Tibial nerve (tissue), 3 donors: ENCODE data around the gene CNTF.

Experiments used
- CTCF ChIP-seq, 5 experiments: fragments of 200-600 bp in 3 of 5; fragments of 450-650 bp in 2 of 5; sonication (generic) in 3 of 5; IDR thresholded peaks; one replicate each; pipeline ENCODE4 v1.5.1; 2016 to 2019; ENCODE audit warnings: antibody characterized with exemption in 5 of 5, mild to moderate bottlenecking in 3 of 5, moderate library complexity in 2 of 5
- POLR2A ChIP-seq, 2 donors: fragments of 450-650 bp; IDR thresholded peaks; one replicate each; pipeline ENCODE4 v1.6.1; 2017; ENCODE audit warnings: antibody characterized with exemption in 2 of 2, mild to moderate bottlenecking in 2 of 2, moderate library complexity in 2 of 2

DNA sequence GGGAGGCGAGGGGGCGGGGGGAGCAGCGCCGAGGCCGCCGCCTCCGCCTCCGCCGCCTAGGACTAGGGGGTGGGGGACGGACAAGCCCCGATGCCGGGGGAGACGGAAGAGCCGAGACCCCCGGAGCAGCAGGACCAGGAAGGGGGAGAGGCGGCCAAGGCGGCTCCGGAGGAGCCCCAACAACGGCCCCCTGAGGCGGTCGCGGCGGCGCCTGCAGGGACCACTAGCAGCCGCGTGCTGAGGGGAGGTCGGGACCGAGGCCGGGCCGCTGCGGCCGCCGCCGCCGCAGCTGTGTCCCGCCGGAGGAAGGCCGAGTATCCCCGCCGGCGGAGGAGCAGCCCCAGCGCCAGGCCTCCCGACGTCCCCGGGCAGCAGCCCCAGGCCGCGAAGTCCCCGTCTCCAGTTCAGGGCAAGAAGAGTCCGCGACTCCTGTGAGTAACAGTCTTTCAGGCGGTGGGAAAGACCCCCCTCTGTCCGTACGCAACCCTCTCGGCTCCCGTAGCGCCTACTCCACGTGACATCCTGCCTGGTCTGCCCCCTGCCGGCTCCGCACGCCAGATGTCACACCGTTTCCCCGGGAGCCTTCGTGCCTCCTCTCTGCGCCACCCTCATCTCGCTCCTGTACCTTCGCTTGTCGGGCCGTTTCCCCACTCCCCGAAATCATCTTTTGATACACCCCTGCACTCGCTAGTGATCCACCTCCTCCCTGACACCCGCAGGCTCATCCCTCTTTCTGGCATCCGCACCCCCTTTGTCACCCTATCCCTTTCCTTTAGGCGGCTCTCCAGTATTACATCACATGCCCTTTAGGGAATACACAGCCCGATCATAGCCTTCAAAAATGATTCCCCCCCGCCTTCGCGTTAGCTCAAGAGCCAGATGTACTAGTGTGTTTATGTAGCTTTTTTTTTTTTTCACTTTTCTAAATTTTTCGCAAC, 43.0 kb upstream of the CNTF start:
- TF ChIP-seq CTCF (IDR thresholded peaks at IDR 0.05) (peak; percentile 78 to 98 (median 84)), POLR2A (IDR thresholded peaks at IDR 0.05) (peak; percentile 60 to 61)
